Measurements from ENCODE around the gene MVP. TPM values are rescaled to one million over a fixed set of nuclear protein-coding genes. Genes with fewer than 3 reads are reported as not detected.
"Not testable (repeated sequence)": the region's sequence is repeated elsewhere in the genome, so short reads cannot be mapped to it uniquely, and the experiment has no call there.

Gene MVP
- total RNA-seq, 4 donors from 2014 or later: 113 to 247 (median 177) TPM

- Histone ChIP-seq H3K4me3 (no peak overlapping the region), H3K36me3 (no peaks in the 10 kb centered on the region), H3K9me3 (no peaks in the 10 kb centered on the region), H3K4me1 (no peaks in the 10 kb centered on the region), H3K27ac (no peak overlapping the region), H3K27me3 (peaks cover 0 to 21% of the 10 kb centered on the region in 2 donors)
- DNase-seq (ENCODE audit: low spot score in 2 of 2): no peak
- 87 to 88% methylated on average over 6 of the region's 6 CpGs for WGBS, 2 donors
- no peak for TF ChIP-seq POLR2A (IDR thresholded peaks at IDR 0.05)
- TF ChIP-seq EP300 (IDR thresholded peaks at IDR 0.05): no peak
- TF ChIP-seq, protein P1, sequence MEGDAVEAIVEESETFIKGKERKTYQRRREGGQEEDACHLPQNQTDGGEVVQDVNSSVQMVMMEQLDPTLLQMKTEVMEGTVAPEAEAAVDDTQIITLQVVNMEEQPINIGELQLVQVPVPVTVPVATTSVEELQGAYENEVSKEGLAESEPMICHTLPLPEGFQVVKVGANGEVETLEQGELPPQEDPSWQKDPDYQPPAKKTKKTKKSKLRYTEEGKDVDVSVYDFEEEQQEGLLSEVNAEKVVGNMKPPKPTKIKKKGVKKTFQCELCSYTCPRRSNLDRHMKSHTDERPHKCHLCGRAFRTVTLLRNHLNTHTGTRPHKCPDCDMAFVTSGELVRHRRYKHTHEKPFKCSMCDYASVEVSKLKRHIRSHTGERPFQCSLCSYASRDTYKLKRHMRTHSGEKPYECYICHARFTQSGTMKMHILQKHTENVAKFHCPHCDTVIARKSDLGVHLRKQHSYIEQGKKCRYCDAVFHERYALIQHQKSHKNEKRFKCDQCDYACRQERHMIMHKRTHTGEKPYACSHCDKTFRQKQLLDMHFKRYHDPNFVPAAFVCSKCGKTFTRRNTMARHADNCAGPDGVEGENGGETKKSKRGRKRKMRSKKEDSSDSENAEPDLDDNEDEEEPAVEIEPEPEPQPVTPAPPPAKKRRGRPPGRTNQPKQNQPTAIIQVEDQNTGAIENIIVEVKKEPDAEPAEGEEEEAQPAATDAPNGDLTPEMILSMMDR (IDR thresholded peaks at IDR 0.05): no peak
Measured at GRCh38 chr16:29883987-29884386, 63.7 kb downstream of the MVP start.

DNA sequence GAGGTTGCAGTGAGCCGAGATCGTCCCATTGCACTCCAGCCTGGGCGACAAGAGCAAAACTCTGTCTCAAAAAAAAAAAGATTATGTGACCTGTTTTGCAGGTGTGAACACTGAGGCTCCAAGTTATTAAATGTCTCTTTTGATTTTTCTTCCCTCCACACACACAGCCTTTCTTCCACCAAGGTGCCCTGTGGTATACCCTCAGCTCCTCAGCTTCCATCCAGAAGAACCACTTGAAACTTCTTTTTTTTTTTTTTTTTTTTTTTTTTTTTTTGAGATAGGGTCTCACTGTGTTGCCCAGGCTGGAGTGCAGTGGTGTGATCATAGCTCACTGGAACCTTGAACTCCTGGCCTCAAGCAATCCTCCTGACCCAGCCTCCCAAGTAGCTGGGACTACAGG, 69.1 kb downstream of the MVP start:
- not testable (repeated sequence) for DNase-seq (ENCODE audit: low spot score in 2 of 2); H3K27ac ChIP-seq; H3K36me3 ChIP-seq; H3K4me3 ChIP-seq; H3K9me3 ChIP-seq; H3K4me1 ChIP-seq; H3K27me3 ChIP-seq
- 90 to 95% methylated on average over 3 of the region's 3 CpGs for WGBS, 2 donors

- Histone ChIP-seq H3K4me3 (no peak overlapping the region), H3K27me3 (peaks cover 0 to 6% of the 10 kb centered on the region in 2 donors), H3K36me3 (no peaks in the 10 kb centered on the region), H3K27ac (no peak overlapping the region), H3K4me1 (no peaks in the 10 kb centered on the region), H3K9me3 (no peaks in the 10 kb centered on the region)
- 62% methylated on average over 10 of the region's 10 CpGs for WGBS, 2 donors
- TF ChIP-seq, protein P1 (IDR thresholded peaks at IDR 0.05): no peak
- TF ChIP-seq EP300 (IDR thresholded peaks at IDR 0.05) (no peak), POLR2A (IDR thresholded peaks at IDR 0.05) (no peak)
- no peak for DNase-seq (ENCODE audit: low spot score in 2 of 2)
Measured at GRCh38 chr16:29891525-29892457, 71.5 kb downstream of the MVP start.

DNA sequence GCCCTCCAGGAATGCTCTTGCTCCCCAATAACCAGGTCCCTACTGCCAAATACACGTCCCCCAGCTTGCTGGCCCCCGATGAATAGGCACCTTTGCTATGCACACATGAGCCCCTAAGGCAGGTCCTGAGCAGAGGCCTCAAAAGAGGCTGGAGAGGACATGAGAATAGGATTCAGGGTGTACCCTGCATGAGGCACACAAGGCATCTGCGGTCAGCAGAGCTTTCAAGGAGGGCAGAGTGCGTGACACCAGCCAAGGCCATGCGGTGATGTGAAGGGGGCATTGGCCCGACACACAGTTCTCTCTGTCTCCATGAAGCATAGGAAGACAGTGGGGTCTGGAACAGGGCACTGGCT, 72.2 kb downstream of the MVP start:
- Histone ChIP-seq H3K9me3 (no peaks in the 10 kb centered on the region), H3K36me3 (no peaks in the 10 kb centered on the region), H3K4me3 (no peak overlapping the region), H3K27ac (no peak overlapping the region), H3K27me3 (peaks cover 0 to 12% of the 10 kb centered on the region in 2 donors), H3K4me1 (no peaks in the 10 kb centered on the region)
- DNase-seq (ENCODE audit: low spot score in 2 of 2): no peak
- TF ChIP-seq POLR2A (IDR thresholded peaks at IDR 0.05) (no peak), EP300 (IDR thresholded peaks at IDR 0.05) (no peak)
- TF ChIP-seq, protein P1 (IDR thresholded peaks at IDR 0.05): no peak
- WGBS, 2 donors: 72 to 76% methylated on average over 5 to 6 of the region's 6 CpGs

- TF ChIP-seq, protein P1 (IDR thresholded peaks at IDR 0.05): no peak
- TF ChIP-seq POLR2A (IDR thresholded peaks at IDR 0.05) (no peak), EP300 (IDR thresholded peaks at IDR 0.05) (no peak)
- Histone ChIP-seq H3K4me3 (no peak overlapping the region), H3K4me1 (no peaks in the 10 kb centered on the region), H3K36me3 (no peaks in the 10 kb centered on the region), H3K27ac (no peak overlapping the region), H3K9me3 (no peaks in the 10 kb centered on the region), H3K27me3 (peaks cover 0 to 24% of the 10 kb centered on the region in 2 donors)
- 87 to 93% methylated on average over 3 of the region's 3 CpGs for WGBS, 2 donors
- DNase-seq (ENCODE audit: low spot score in 2 of 2): no peak
Measured at GRCh38 chr16:29893553-29893952, 73.3 kb downstream of the MVP start.

Measured in tibial nerve (tissue), 4 donors.